ENCODE data around the gene OR51E2. TPM values are rescaled to one million over a fixed set of nuclear protein-coding genes. Genes with fewer than 3 reads are reported as not detected.

Gene OR51E2
- total and polyA plus RNA-seq, 2 of the 8 experiments (the other 6 are each of a cell fraction or from before 2014, with no cell fraction given), result not detected

- CTCF ChIA-PET (ENCODE audit: partially characterized antibody), result no interaction called here
- Histone ChIP-seq H4K5ac (ENCODE audit: insufficient read length, low read depth, low read length) (no peak overlapping the region), H3K79me2 (ENCODE audit: control insufficient read depth in 1 of 2, insufficient read depth in 2 of 2, low read length in 2 of 2) (no peaks in the 10 kb centered on the region), H3K4ac (replicated peaks; ENCODE audit: insufficient read length, low read depth, low read length) (no peak overlapping the region), H3K27ac (ENCODE audit: low read depth, low read length) (no peak overlapping the region), H3K9me3 (ENCODE audit: insufficient read depth in 2 of 2, low read depth in 1 of 2, low read length in 1 of 2) (no peaks in the 10 kb centered on the region; a peak in 1 of 4 replicates), H3K4me1 (replicated peaks in 1 of 4; ENCODE audit: control insufficient read depth in 3 of 4, insufficient read depth in 4 of 4, low read length in 3 of 4) (no peaks in the 10 kb centered on the region), H3K9ac (replicated peaks in 1 of 4; ENCODE audit: extremely low read depth in 1 of 4, low read depth in 3 of 4, low read length in 3 of 4) (no peak overlapping the region), H2BK120ac (replicated peaks; ENCODE audit: low read depth, low read length) (no peak overlapping the region), H2BK12ac (ENCODE audit: low read depth, low read length) (no peak overlapping the region), H2BK15ac (ENCODE audit: low read length) (no peak overlapping the region), H2BK5ac (ENCODE audit: low read depth, low read length) (no peak overlapping the region), H4K20me1 (replicated peaks in 1 of 2; ENCODE audit: control insufficient read depth in 1 of 2, insufficient read depth in 2 of 2, low read length in 2 of 2) (no peaks in the 10 kb centered on the region), H3K4me3 (ENCODE audit: extremely low read depth in 1 of 4, insufficient read depth in 2 of 4, low read depth in 3 of 4, low read length in 4 of 4) (no peak overlapping the region), H3K23ac (ENCODE audit: insufficient read length) (no peak overlapping the region), H3K79me1 (ENCODE audit: low read depth, low read length) (no peaks in the 10 kb centered on the region), H4K91ac (replicated peaks; ENCODE audit: insufficient read length, low read length) (no peak overlapping the region), H3K14ac (ENCODE audit: insufficient read length) (no peak overlapping the region), H2AK5ac (ENCODE audit: low read depth, low read length) (no peak overlapping the region), H3K56ac (replicated peaks; ENCODE audit: insufficient read length, low read depth, low read length) (no peak overlapping the region), H3K18ac (ENCODE audit: extremely low read depth, low read length) (no peak overlapping the region), H2AFZ (ENCODE audit: low read length) (no peak overlapping the region), H3K4me2 (ENCODE audit: insufficient read depth in 1 of 2, low read depth in 2 of 2, low read length in 2 of 2) (no peak overlapping the region), H3K36me3 (ENCODE audit: control insufficient read depth in 2 of 4, insufficient read depth in 4 of 4, low read length in 3 of 4) (no peaks in the 10 kb centered on the region), H2BK20ac (ENCODE audit: low read length) (no peak overlapping the region), H3K23me2 (ENCODE audit: low read depth, low read length) (no peaks in the 10 kb centered on the region), H3K27me3 (replicated peaks in 1 of 4; ENCODE audit: control insufficient read depth in 3 of 4, extremely low read depth in 1 of 4, insufficient read depth in 3 of 4, low read length in 3 of 4) (no peaks in the 10 kb centered on the region), H4K8ac (ENCODE audit: extremely low read depth, insufficient read depth, low read length) (no peak overlapping the region)
- POLR2A ChIA-PET (ENCODE audit: partially characterized antibody), result interaction anchor here (0.7 kb wide), 1 partner anchor 36 kb away, joined by 3 read pairs; no protein-coding TSS in a partner anchor
- WGBS, 2 experiments (ENCODE audit: extremely low coverage in 1 of 2, insufficient coverage in 1 of 2, insufficient read length in 1 of 2, insufficient replicate concordance in 2 of 2, low coverage in 1 of 2, low lambda C conversion rate in 2 of 2, missing lambda C conversion rate in 1 of 2), result 90% methylated on average over 2 of the region's 2 CpGs; no CpG with 5 or more reads in 1 of the 2 experiments
- no peak for DNase-seq (ENCODE audit: low read depth in 1 of 2, low spot score in 2 of 2)
- FAIRE-seq, result no peak
- TF ChIP-seq CHD1 (IDR thresholded peaks at IDR 0.05; ENCODE audit: low read depth, low read length), result no peak
- no peak for TF ChIP-seq MAFK (IDR thresholded peaks at IDR 0.05; ENCODE audit: low read depth, low read length)
- TF ChIP-seq HDAC6 (IDR thresholded peaks at IDR 0.05; ENCODE audit: low read depth, low read length), result no peak
- TF ChIP-seq MAX (IDR thresholded peaks at IDR 0.05), result no peak
- no peak for TF ChIP-seq ASH2L (IDR thresholded peaks at IDR 0.05; ENCODE audit: low read length)
- TF ChIP-seq CEBPB (IDR thresholded peaks at IDR 0.05; ENCODE audit: low read depth, low read length), result no peak
- TF ChIP-seq ZNF274 (IDR thresholded peaks at IDR 0.05; ENCODE audit: borderline replicate concordance, extremely low read depth, low read length), result no peak
These were observed 42.9 kb downstream of the OR51E2 start for GRCh38 chr11:4654635-4655369.
